T-cell (primary cell): ENCODE results near the gene HMGB2. TPM values are rescaled to one million over a fixed set of nuclear protein-coding genes. Genes with fewer than 3 reads are reported as not detected.
A peak's percentile ranks its signal among the peaks of the same experiment; 100 is the strongest.

Source experiments
- ATAC-seq, 4 experiments: fragments of 200-7000 bp in 3 of 4; fragments of 150-1000 bp in 1 of 4; cut with Tn5 transposase; replicated peaks in 1 of 4; 1 replicate in 3 of 4; 2 replicates in 1 of 4; pipeline ENCODE4 v1.10.0; 2021; ENCODE audit warnings: moderate library complexity in 3 of 4, mild to moderate bottlenecking in 2 of 4, moderate number of reproducible peaks in 1 of 4
- CTCF ChIA-PET, 2 donors: fragments of 300-600 bp; sonication (Branson Sonifier 250); formaldehyde crosslinking; loops; one replicate each; lab custom pipeline; 2022; ENCODE audit warnings: antibody characterized with exemption in 2 of 2; lab: Charles Lee
- POLR2A ChIA-PET, 2 donors: fragments of 300-600 bp; sonication (Branson Sonifier 250); formaldehyde crosslinking; loops; one replicate each; lab custom pipeline; 2022; ENCODE audit warnings: antibody characterized with exemption in 2 of 2; lab: Charles Lee
- DNase-seq, 35 experiments: peaks; one replicate each; pipeline versions ENCODE4 v3.0.0 to v3.0.0-alpha.2; 2013 to 2023
- H3K27ac ChIP-seq: one replicate; pipeline ENCODE4 v1.5.1; 2013; ENCODE audit warnings: low read length
- H3K27me3 ChIP-seq, 2 experiments: replicated peaks in 1 of 2; 1 replicate in 1 of 2; 2 replicates in 1 of 2; pipeline versions ENCODE4 v1.6.1 to v1.7.0; 2013; ENCODE audit warnings: low read length in 1 of 2, mixed read lengths in 1 of 2; ENCODE audit not compliant: control insufficient read depth in 2 of 2, insufficient read depth in 2 of 2; ENCODE audit errors: extremely low read depth in 1 of 2
- H3K36me3 ChIP-seq, 2 donors: 1 replicate in 1 of 2; 2 replicates in 1 of 2; pipeline versions ENCODE4 v1.6.1 to v1.7.0; 2013; ENCODE audit warnings: low read length in 1 of 2; ENCODE audit not compliant: control insufficient read depth in 2 of 2, insufficient read depth in 1 of 2; ENCODE audit errors: extremely low read depth in 1 of 2
- H3K4me1 ChIP-seq, 2 experiments: 1 replicate in 1 of 2; 2 replicates in 1 of 2; pipeline versions ENCODE4 v1.6.1 to v1.7.0; 2013; ENCODE audit warnings: low read length in 2 of 2, mixed read lengths in 1 of 2; ENCODE audit not compliant: insufficient read depth in 2 of 2, control insufficient read depth in 1 of 2; ENCODE audit errors: extremely low read depth in 1 of 2
- H3K4me3 ChIP-seq, 2 donors: 1 replicate in 1 of 2; 2 replicates in 1 of 2; pipeline versions ENCODE4 v1.5.1 to v1.7.0; 2013; ENCODE audit warnings: mild to moderate bottlenecking in 2 of 2, low read length in 1 of 2, moderate library complexity in 1 of 2; ENCODE audit not compliant: control insufficient read depth in 1 of 2; ENCODE audit errors: extremely low read depth in 1 of 2
- H3K9me3 ChIP-seq: 2 replicates; pipeline ENCODE4 v1.7.0; 2013
- H3K27ac Mint-ChIP-seq, 2 donors: one replicate each; pipeline ENCODE4 v1.8.0; 2020 to 2021; ENCODE audit warnings: mild to moderate bottlenecking in 2 of 2, mixed read lengths in 2 of 2
- H3K27me3 Mint-ChIP-seq, 2 donors: one replicate each; pipeline ENCODE4 v1.8.0; 2021 to 2022; ENCODE audit warnings: mixed read lengths in 2 of 2
- H3K36me3 Mint-ChIP-seq: one replicate; pipeline ENCODE4 v1.8.0; 2021; ENCODE audit warnings: mixed read lengths
- H3K4me1 Mint-ChIP-seq, 3 donors: one replicate each; pipeline ENCODE4 v1.8.0; 2020 to 2022; ENCODE audit warnings: mixed read lengths in 3 of 3, mild to moderate bottlenecking in 1 of 3
- H3K4me3 Mint-ChIP-seq, 3 donors: one replicate each; pipeline ENCODE4 v1.8.0; 2020 to 2022; ENCODE audit warnings: mild to moderate bottlenecking in 3 of 3, mixed read lengths in 3 of 3, moderate library complexity in 3 of 3
- H3K9me3 Mint-ChIP-seq, 3 donors: one replicate each; pipeline ENCODE4 v1.8.0; 2020 to 2022; ENCODE audit warnings: mixed read lengths in 3 of 3
- WGBS: methylation state at CpG from one replicate; pipeline ENCODE4 v1.1.5; 2013; ENCODE audit warnings: missing lambda C conversion rate; ENCODE audit not compliant: insufficient coverage; 5-methylcytosine and 5-hydroxymethylcytosine counted together
- total RNA-seq, 35 experiments: library from RNA in 6 of 35; stranded (reverse) in 6 of 35; fragments of 120-200 nt in 1 of 35; gene quantifications; one replicate each; pipeline versions ENCODE4 v1.2.1 to v1.2.4 and lab custom pipeline; 2013 to 2026

HMGB2 gene
- total RNA-seq, 5 donors from 2014 or later (not counting 1 experiment from before 2014, with no cell fraction given) = 87.6 to 151 (median 103) TPM

DNA sequence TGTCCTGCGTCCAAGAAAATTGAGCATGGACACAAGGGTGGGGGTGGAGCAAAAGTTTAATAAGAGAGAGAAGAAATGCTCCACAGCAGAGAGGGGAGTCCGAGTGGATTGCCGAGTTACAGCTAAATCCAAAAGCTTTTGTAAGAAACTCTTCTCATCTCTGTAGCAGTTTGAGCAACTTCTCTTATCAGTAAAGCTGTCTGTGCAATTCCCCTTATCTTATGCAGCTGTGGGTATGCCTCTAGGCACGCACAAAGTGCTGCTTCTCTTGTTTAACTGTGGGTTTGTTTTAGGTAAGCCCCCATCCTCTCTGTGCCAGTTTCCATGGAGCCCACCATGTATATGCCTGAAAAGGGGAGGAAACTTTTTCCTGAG, 44.8 kb downstream of the HMGB2 start:
- ChIA-PET POLR2A (no interaction called here), CTCF (interaction anchor here (0.6 to 1.6 kb wide), 6 partner anchors 12 to 276 kb away, joined by 3 to 10 read pairs (median 4); no protein-coding TSS in a partner anchor)
- Histone ChIP-seq H3K4me1 (peaks cover 0 to 3% of the 10 kb centered on the region in 2 experiments), H3K27me3 (no peaks in the 10 kb centered on the region), H3K9me3 (peaks cover 14% of the 10 kb centered on the region), H3K4me3 (peak overlapping the region in 1 of 2 donors; percentile 1), H3K36me3 (peaks cover 0 to 3% of the 10 kb centered on the region in 2 donors), H3K27ac (no peak overlapping the region)
- H3K27ac Mint-ChIP-seq = peak overlapping the region in 1 of 2 donors; percentile 37
- no peaks in the 10 kb centered on the region for H3K27me3 Mint-ChIP-seq
- no CpG with 5 or more reads among the region's 4 CpGs for WGBS
- H3K9me3 Mint-ChIP-seq = peaks cover 0 to 12% (median 2%) of the 10 kb centered on the region in 3 donors
- peak overlapping the region; percentile 60 to 75 (median 62) for H3K4me3 Mint-ChIP-seq
- DNase-seq (no peak), ATAC-seq (peak in 1 of 4 experiments; percentile 16)
- H3K36me3 Mint-ChIP-seq = peaks cover 10% of the 10 kb centered on the region
- H3K4me1 Mint-ChIP-seq = peaks cover 15 to 18% (median 17%) of the 10 kb centered on the region in 3 donors

DNA sequence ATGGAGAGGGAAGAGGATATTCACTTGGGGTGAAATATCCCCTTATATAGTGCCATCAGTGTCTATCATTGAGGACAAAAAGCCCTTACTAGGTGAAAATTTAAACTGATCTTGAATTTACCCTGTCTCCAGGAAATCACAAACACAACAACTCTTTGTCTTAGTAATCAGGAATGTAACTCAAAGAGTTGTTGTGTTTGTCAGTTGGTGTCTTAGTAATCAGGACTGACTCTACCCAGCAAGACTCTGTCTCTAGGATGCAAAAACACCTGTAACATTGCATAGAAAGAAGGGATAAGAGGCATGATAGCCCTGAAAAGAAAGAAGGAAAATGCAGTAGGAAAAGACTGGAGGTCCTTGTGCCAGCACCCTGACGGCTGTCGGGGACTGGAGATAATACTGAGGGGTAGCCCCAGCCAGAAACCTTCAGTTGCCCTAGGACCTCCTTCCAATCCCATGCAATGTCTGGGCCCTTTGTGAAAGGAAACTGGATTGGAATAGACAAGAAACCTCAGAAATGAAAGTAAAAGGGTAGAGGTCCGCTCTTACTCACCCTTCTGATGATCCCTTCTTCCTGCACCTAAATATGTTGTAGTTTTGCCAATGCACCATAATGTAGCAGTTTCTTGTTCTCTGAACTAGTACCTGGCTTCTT, 45.3 kb downstream of the HMGB2 start:
- Histone ChIP-seq H3K4me3 (peak overlapping the region in 1 of 2 donors; percentile 1), H3K27me3 (no peaks in the 10 kb centered on the region), H3K36me3 (peaks cover 0 to 3% of the 10 kb centered on the region in 2 donors), H3K4me1 (peaks cover 0 to 3% of the 10 kb centered on the region in 2 experiments), H3K9me3 (peaks cover 18% of the 10 kb centered on the region), H3K27ac (no peak overlapping the region)
- Mint-ChIP-seq H3K9me3 (peaks cover 0 to 12% (median 4%) of the 10 kb centered on the region in 3 donors), H3K27ac (peak overlapping the region in 1 of 2 donors; percentile 37), H3K4me1 (peaks cover 15 to 18% (median 17%) of the 10 kb centered on the region in 3 donors), H3K36me3 (peaks cover 14% of the 10 kb centered on the region), H3K4me3 (peak overlapping the region; percentile 60 to 75 (median 62)), H3K27me3 (no peaks in the 10 kb centered on the region)
- WGBS = no CpG with 5 or more reads among the region's 3 CpGs
- ATAC-seq = peak in 2 of 4 experiments; percentile 40 to 45
- no peak for DNase-seq
- POLR2A ChIA-PET = no interaction called here
- CTCF ChIA-PET = interaction anchor here (0.6 to 1.5 kb wide), 13 partner anchors 10 to 275 kb away, joined by 3 to 7 read pairs (median 4); no protein-coding TSS in a partner anchor

DNA sequence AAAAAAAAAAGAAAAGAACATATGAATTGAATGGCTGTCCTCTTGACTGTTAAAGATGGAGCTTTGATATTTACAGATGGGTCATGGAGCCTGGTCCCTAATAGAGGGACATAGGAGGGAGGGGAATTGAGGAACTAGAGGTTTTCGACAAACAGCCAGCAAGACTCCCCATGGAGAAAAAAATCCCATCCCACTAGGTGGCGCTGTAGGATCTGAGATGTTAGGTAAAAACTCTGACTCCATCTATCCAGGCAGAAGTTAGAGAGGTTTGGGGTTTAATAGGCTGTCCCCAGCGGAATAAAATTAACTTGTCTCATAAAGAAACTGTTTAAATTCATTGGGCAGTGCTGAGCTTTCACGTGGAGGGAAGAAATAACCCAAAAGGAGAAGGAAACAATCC, 45.9 kb downstream of the HMGB2 start:
- H3K36me3 Mint-ChIP-seq = peaks cover 17% of the 10 kb centered on the region
- peak overlapping the region; percentile 1 to 75 (median 44) for H3K4me3 Mint-ChIP-seq
- WGBS = no CpG with 5 or more reads among the region's 4 CpGs
- peaks cover 0 to 12% (median 7%) of the 10 kb centered on the region in 3 donors for H3K9me3 Mint-ChIP-seq
- H3K27ac ChIP-seq = no peak overlapping the region
- no peak overlapping the region for H3K4me3 ChIP-seq
- ChIA-PET CTCF (interaction anchor here (0.5 to 1.3 kb wide), 13 partner anchors 10 to 1031 kb away, joined by 3 to 7 read pairs (median 4); no protein-coding TSS in a partner anchor), POLR2A (no interaction called here)
- ATAC-seq (peak in 1 of 4 experiments; percentile 45), DNase-seq (peak in 34 of 35 experiments; percentile 5 to 77 (median 54))
- H3K4me1 Mint-ChIP-seq = peaks cover 15 to 18% (median 17%) of the 10 kb centered on the region in 3 donors
- H3K4me1 ChIP-seq = peaks cover 0 to 3% of the 10 kb centered on the region in 2 experiments
- H3K36me3 ChIP-seq = peaks cover 0 to 3% of the 10 kb centered on the region in 2 donors
- peaks cover 18% of the 10 kb centered on the region for H3K9me3 ChIP-seq
- no peaks in the 10 kb centered on the region for H3K27me3 ChIP-seq
- peak overlapping the region in 1 of 2 donors; percentile 0 for H3K27ac Mint-ChIP-seq
- H3K27me3 Mint-ChIP-seq = no peaks in the 10 kb centered on the region

DNA sequence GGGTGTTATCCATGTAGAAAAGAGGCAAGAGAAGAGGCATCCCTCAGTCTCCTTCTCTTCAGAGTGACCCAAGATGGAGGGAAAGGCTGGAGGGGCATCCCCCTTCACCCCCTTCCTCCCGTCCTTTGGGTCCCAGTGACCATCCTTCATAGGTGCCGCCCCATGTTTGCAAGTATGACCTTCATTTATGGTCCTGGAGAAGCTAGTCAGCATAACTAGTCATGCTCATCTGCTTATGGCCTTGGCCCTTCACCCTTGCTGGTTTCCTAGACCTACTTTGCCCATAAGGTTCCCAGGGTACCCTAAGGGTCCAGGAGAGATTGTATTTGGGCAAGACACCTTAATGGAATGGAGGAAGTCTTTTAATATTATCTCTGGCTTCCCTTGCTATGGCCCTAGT, 46.7 kb downstream of the HMGB2 start:
- peak overlapping the region in 1 of 2 donors; percentile 2 for H3K4me3 ChIP-seq
- Mint-ChIP-seq H3K27ac (no peak overlapping the region), H3K4me1 (peaks cover 15 to 18% (median 17%) of the 10 kb centered on the region in 3 donors), H3K36me3 (peaks cover 19% of the 10 kb centered on the region), H3K9me3 (peaks cover 0 to 12% (median 7%) of the 10 kb centered on the region in 3 donors), H3K27me3 (no peaks in the 10 kb centered on the region), H3K4me3 (no peak overlapping the region)
- 100% methylated on average over 2 of the region's 2 CpGs for WGBS
- POLR2A ChIA-PET = no interaction called here
- DNase-seq = no peak
- ATAC-seq = no peak
- peaks cover 0 to 3% of the 10 kb centered on the region in 2 donors for H3K36me3 ChIP-seq
- no peaks in the 10 kb centered on the region for H3K27me3 ChIP-seq
- H3K27ac ChIP-seq = no peak overlapping the region
- H3K4me1 ChIP-seq = peaks cover 0 to 3% of the 10 kb centered on the region in 2 experiments
- peaks cover 18% of the 10 kb centered on the region for H3K9me3 ChIP-seq
- CTCF ChIA-PET = interaction anchor here (0.5 to 1.6 kb wide), 10 partner anchors 9 to 1031 kb away, joined by 3 to 6 read pairs (median 4); no protein-coding TSS in a partner anchor

DNA sequence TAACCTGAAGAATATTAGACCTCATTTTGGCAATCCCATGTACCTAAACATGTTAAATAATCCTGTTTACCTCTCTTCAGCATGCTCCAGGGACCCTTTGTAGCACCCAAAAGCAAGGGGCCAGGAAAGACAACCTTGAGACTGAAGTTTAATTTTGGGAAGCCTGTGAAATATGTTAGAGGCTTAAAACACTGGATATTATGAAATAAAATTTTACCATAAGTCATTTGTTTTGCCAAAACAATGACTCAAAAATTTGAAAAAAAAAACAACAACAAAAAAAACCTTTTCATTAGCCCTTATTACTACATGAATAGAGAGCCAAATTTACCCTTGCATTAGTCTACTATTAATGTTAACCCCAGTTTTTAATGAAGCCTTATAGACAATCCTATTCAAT, 49.7 kb downstream of the HMGB2 start:
- H3K27ac Mint-ChIP-seq = no peak overlapping the region
- peaks cover 0 to 3% of the 10 kb centered on the region in 2 experiments for H3K4me1 ChIP-seq
- peaks cover 0 to 12% (median 7%) of the 10 kb centered on the region in 3 donors for H3K9me3 Mint-ChIP-seq
- ChIA-PET POLR2A (no interaction called here), CTCF (no interaction called here)
- H3K4me1 Mint-ChIP-seq = peaks cover 13 to 24% (median 15%) of the 10 kb centered on the region in 3 donors
- DNase-seq = no peak
- no peak overlapping the region for H3K4me3 Mint-ChIP-seq
- peaks cover 18% of the 10 kb centered on the region for H3K9me3 ChIP-seq
- H3K27me3 Mint-ChIP-seq = no peaks in the 10 kb centered on the region
- peaks cover 0 to 3% of the 10 kb centered on the region in 2 donors for H3K36me3 ChIP-seq
- H3K27me3 ChIP-seq = no peaks in the 10 kb centered on the region
- H3K27ac ChIP-seq = no peak overlapping the region
- ATAC-seq = no peak
- no peak overlapping the region for H3K4me3 ChIP-seq
- peaks cover 25% of the 10 kb centered on the region for H3K36me3 Mint-ChIP-seq

DNA sequence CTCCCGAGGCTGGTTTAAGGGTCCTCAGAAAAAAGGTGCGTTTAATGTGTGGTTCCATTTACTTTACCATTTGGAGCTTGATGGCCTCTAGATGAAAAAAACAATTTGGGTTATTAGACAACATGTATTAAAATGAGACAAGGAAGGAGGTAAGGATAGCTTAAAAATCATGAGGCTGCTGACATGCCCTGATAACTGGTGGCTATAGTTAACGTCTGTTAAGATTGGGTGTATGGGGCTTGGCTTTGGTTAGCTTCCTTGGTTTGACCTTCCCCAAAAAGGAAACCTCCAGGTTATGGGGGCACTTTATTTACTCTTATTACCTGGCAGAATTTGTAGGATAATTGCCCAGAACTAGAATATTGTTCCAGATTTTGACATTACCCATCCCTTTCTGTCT, 51.5 kb downstream of the HMGB2 start:
- Histone ChIP-seq H3K9me3 (peaks cover 18% of the 10 kb centered on the region), H3K36me3 (peaks cover 0 to 3% of the 10 kb centered on the region in 2 donors), H3K4me1 (no peaks in the 10 kb centered on the region), H3K27me3 (no peaks in the 10 kb centered on the region), H3K27ac (no peak overlapping the region), H3K4me3 (no peak overlapping the region)
- Mint-ChIP-seq H3K4me1 (peaks cover 0 to 10% (median 2%) of the 10 kb centered on the region in 3 donors), H3K36me3 (peaks cover 28% of the 10 kb centered on the region), H3K27ac (no peak overlapping the region), H3K4me3 (no peak overlapping the region), H3K27me3 (no peaks in the 10 kb centered on the region), H3K9me3 (peaks cover 0 to 12% (median 7%) of the 10 kb centered on the region in 3 donors)
- DNase-seq (no peak), ATAC-seq (no peak)
- 94% methylated on average over 2 of the region's 3 CpGs for WGBS
- ChIA-PET POLR2A (interaction anchor here in 1 of 2 donors (0.6 kb wide), 1 partner anchor 42 kb away, joined by 11 read pairs; no protein-coding TSS in a partner anchor), CTCF (interaction anchor here in 1 of 2 donors (0.8 to 1.9 kb wide), 3 partner anchors 12 to 22 kb away, joined by 3 to 6 read pairs (median 3); no protein-coding TSS in a partner anchor)
